HUES64 (cell line): ENCODE results near the gene PRDM1.

ENCODE experiments used
- H3K27ac ChIP-seq: 2 replicates; pipeline ENCODE4 v1.7.0; 2013; ENCODE audit warnings: low read depth, low read length, inconsistent platforms
- H3K27me3 ChIP-seq: 2 replicates; pipeline ENCODE4 v1.6.1; 2013; ENCODE audit warnings: mild to moderate bottlenecking, low read length; ENCODE audit not compliant: insufficient read depth
- H3K36me3 ChIP-seq: 2 replicates; pipeline ENCODE4 v1.6.1; 2013; ENCODE audit warnings: mild to moderate bottlenecking, low read length; ENCODE audit not compliant: insufficient read depth
- H3K4me1 ChIP-seq: 2 replicates; pipeline ENCODE4 v1.6.1; 2013; ENCODE audit warnings: mild to moderate bottlenecking, low read length, moderate library complexity; ENCODE audit not compliant: insufficient read depth
- H3K4me3 ChIP-seq: 2 replicates; pipeline ENCODE4 v1.5.1; 2013; ENCODE audit warnings: mild to moderate bottlenecking, low read length, moderate library complexity
- H3K9ac ChIP-seq: 2 replicates; pipeline ENCODE4 v1.6.1; 2013; ENCODE audit warnings: mild to moderate bottlenecking, low read depth, low read length
- H3K9me3 ChIP-seq: 2 replicates; pipeline ENCODE4 v1.6.1; 2013; ENCODE audit warnings: low read depth, low read length; ENCODE audit not compliant: insufficient read depth
- WGBS: fragments of 150-250, 120-280 bp; methylation state at CpG from one replicate; pipeline ENCODE4 v1.1.7; 2013; ENCODE audit warnings: missing lambda C conversion rate; 5-methylcytosine and 5-hydroxymethylcytosine counted together

PRDM1 gene

DNA sequence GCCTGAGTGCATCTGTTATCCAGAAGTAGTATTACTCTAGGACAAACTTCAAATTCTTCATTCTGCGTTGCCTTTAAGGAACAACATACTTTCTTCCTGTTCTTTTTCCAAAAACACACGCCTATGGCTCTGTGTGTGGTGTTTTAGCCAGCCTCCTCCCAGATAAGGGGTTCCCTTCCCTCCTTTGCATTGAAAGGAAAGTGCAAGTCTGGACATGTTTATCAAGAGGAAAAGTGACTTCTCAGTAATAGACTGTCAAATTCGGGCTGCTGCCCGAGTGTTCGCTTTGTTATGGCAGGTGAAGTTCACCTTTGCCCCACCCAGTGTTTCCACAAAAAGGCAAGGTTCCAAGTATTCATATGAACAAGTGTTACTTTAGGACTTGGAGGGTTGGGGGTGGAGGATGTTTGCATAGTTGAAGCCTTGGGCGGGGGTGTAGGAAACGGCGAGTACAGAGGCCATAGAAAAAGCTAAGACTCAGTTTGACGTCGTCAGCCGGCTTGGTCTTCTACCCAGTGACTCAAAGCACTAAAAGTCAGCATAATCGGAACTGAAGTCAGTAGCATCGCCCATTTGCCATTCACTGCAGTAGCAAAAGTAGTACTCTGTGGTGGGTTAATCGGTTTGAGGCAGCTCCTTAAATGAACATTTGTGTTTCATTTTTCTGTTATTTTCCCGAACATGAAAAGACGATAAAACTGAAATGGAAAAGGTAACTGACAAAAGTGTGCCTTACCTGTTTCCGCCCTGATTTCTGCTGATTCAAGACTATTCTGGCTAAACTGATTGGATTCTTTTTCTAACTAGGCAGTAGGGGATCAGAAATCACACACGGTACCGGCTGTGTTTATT lies 12.5 kb downstream of the PRDM1 start:
- no peaks in the 10 kb centered on the region for H3K9me3 ChIP-seq
- H3K4me3 ChIP-seq: peak overlapping the region; percentile 37
- no peaks in the 10 kb centered on the region; the same call in 1 of the 2 replicates for H3K36me3 ChIP-seq
- H3K9ac ChIP-seq: peak overlapping the region; percentile 24
- H3K27me3 ChIP-seq: peaks cover 18% of the 10 kb centered on the region
- H3K27ac ChIP-seq: no peak overlapping the region
- peaks cover 31% of the 10 kb centered on the region for H3K4me1 ChIP-seq
- 44% methylated on average over 18 of the region's 19 CpGs for WGBS

DNA sequence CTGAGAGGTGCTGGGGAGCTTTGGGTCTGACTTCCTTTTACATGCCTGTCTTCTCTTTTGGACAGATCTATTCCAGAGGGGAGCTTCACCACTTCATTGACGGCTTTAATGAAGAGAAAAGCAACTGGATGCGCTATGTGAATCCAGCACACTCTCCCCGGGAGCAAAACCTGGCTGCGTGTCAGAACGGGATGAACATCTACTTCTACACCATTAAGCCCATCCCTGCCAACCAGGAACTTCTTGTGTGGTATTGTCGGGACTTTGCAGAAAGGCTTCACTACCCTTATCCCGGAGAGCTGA lies 13.1 kb downstream of the PRDM1 start:
- Histone ChIP-seq H3K36me3 (no peaks in the 10 kb centered on the region; the same call in 1 of the 2 replicates), H3K9ac (no peak overlapping the region), H3K9me3 (no peaks in the 10 kb centered on the region), H3K27me3 (peaks cover 18% of the 10 kb centered on the region), H3K27ac (no peak overlapping the region), H3K4me3 (peak overlapping the region; percentile 37), H3K4me1 (peaks cover 31% of the 10 kb centered on the region)
- 81% methylated on average over 7 of the region's 7 CpGs for WGBS

DNA sequence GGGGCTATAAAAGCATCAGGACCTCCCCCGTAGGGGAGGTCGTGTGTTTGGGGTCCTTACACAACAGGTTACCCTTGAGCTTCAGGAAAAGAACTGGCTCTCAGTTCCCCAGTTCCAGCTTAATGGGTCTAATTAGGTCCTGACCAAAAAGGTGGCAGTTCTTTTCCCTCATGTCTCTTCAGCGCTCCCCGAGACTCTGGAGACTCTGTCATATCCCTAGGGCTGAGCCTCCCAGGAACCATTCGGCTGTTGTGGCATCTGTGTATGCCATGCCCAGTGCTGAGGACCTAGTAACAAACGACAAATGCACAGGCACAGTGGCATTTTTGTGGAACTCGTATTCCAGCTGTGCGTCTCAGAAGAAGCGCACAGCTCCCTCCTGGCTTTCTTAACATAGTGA lies 14.6 kb downstream of the PRDM1 start:
- no peak overlapping the region for H3K27ac ChIP-seq
- H3K4me1 ChIP-seq: peaks cover 31% of the 10 kb centered on the region
- H3K27me3 ChIP-seq: peaks cover 18% of the 10 kb centered on the region
- H3K36me3 ChIP-seq: no peaks in the 10 kb centered on the region; the same call in 1 of the 2 replicates
- H3K9ac ChIP-seq: no peak overlapping the region
- WGBS: 92% methylated on average over 9 of the region's 9 CpGs
- no peak overlapping the region for H3K4me3 ChIP-seq
- no peaks in the 10 kb centered on the region for H3K9me3 ChIP-seq

DNA sequence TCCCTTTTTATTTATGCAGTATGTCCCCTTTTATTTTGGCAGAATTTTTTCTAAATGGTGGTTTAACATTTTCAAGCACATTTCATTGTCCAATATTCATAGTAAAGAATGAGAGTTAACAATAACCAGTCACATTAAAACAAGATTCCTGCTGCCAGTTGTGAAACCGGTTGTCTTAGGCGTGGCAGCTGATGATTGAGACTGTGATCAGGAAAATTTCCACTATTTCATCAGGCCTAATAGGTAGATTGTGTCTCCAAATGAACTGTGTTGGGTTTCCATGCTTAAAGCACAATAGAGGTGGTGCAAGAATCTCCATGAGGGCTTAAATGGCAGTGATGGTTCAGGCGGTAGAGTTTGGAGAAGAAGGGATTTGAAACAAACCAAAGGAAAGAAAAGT lies 15.3 kb downstream of the PRDM1 start:
- no peak overlapping the region for H3K9ac ChIP-seq
- peaks cover 31% of the 10 kb centered on the region for H3K4me1 ChIP-seq
- H3K27ac ChIP-seq: no peak overlapping the region
- no peaks in the 10 kb centered on the region; the same call in 1 of the 2 replicates for H3K36me3 ChIP-seq
- peaks cover 18% of the 10 kb centered on the region for H3K27me3 ChIP-seq
- H3K4me3 ChIP-seq: no peak overlapping the region
- H3K9me3 ChIP-seq: no peaks in the 10 kb centered on the region
- WGBS: 98% methylated on average over 3 of the region's 3 CpGs

DNA sequence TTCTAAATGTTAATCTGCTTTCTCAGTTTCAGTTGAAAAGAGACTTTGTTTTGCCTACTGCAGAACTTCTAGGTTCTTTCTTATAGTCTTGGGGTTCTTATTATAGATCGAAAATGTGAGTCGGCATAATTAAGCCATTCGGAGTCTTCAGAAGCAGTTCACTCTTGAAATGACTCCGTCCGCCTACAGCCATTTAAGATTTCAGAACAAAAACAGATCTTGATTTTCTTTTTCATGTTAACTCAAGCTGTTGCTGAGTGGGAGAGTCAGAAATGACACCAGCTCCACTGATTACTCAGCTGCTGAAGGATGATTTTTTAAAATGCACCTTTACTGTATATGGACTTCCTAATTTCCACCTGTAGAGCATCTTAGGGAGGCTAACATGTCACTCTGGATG lies 15.9 kb downstream of the PRDM1 start:
- Histone ChIP-seq H3K4me1 (peaks cover 26% of the 10 kb centered on the region), H3K4me3 (no peak overlapping the region), H3K36me3 (peaks cover under 1% of the 10 kb centered on the region; the same call in 1 of the 2 replicates), H3K27ac (no peak overlapping the region), H3K9ac (no peak overlapping the region), H3K27me3 (peaks cover 18% of the 10 kb centered on the region), H3K9me3 (no peaks in the 10 kb centered on the region)
- WGBS: 94% methylated on average over 5 of the region's 5 CpGs

DNA sequence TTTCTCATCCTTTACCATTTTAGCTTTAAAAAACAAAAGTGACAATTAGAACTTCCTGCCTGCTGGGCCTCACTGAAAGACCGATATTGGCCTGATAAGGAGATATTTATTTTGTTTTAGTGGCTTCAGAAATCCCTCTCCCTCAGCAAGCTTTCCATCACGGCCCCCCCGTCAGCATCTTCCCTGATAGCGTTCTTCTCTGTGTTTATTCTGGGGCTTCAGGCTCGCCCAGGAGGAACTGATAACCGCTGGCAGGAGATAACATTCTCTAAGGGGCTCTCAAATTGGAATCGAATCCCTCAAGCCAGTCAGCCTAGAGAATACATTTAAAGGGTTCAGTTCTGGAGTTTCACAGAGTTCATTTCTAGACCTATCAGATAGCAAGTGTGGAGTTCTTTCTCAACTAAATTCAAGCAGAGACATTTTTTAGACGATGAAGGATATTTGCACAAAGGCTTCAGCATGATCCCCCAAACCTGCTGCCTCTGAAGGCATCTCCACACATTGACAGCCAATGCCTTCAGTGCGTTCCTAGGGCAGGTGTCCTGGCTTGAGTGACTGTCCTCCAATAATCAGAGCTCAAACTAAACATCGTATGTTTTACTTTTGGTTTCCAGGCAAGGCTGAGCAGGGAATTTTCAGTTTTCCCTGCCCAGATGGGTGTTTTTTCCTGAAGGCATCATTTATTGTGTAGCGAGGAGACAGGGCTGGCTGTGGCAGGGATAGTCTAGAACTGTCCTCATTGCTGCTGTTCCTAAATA lies 17.0 kb downstream of the PRDM1 start:
- H3K9ac ChIP-seq: no peak overlapping the region
- peaks cover 7% of the 10 kb centered on the region; the same call in 1 of the 2 replicates for H3K36me3 ChIP-seq
- H3K27me3 ChIP-seq: peaks cover 16% of the 10 kb centered on the region
- no peaks in the 10 kb centered on the region for H3K9me3 ChIP-seq
- H3K4me3 ChIP-seq: no peak overlapping the region
- H3K27ac ChIP-seq: no peak overlapping the region
- peaks cover 15% of the 10 kb centered on the region for H3K4me1 ChIP-seq
- 86% methylated on average over 10 of the region's 11 CpGs for WGBS

DNA sequence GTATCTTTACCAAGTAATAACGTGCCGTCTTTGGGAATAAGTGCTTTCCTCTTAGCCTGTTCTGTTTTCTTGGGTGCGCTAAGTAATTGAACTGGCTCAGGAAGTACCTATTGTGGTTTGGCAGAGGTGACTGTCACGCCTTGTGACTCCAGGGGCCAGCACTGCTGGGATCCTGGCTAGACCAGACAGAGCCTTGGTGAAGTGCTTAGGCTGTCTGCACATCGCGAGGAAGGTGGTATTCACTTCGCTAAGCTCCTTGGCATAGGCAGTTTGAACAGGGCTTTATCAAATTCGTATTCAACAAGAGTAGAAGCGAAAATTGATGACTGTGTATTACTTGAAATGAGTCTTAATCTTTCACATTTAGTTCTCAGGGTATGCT lies 17.6 kb downstream of the PRDM1 start:
- H3K27me3 ChIP-seq: peaks cover 10% of the 10 kb centered on the region; the same call in 1 of the 2 replicates
- 94% methylated on average over 9 of the region's 9 CpGs for WGBS
- H3K36me3 ChIP-seq: peaks cover 7% of the 10 kb centered on the region; the same call in 1 of the 2 replicates
- H3K9ac ChIP-seq: no peak overlapping the region
- no peak overlapping the region for H3K27ac ChIP-seq
- peaks cover 10% of the 10 kb centered on the region for H3K4me1 ChIP-seq
- H3K4me3 ChIP-seq: no peak overlapping the region
- H3K9me3 ChIP-seq: no peaks in the 10 kb centered on the region

DNA sequence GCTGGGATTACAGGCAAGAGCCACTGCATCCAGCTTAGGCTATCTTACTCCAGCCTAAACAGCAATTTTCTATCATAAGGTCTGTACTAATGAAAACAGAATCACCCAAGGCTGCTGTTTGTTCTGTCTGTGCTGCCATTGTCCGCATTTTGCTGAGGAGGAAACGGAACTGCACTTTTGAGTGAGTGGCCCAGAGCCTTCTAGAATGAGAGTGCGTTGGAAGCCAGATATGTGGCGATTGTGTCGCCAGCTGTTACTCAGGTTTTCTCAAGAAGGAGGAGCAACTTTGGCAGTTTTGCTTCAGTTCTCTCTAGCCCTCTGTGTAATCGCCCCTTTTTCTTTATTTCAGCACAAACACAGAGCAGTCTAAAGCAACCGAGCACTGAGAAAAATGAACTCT lies 18.3 kb downstream of the PRDM1 start:
- peaks cover 7% of the 10 kb centered on the region; the same call in 1 of the 2 replicates for H3K36me3 ChIP-seq
- H3K9ac ChIP-seq: no peak overlapping the region
- no peak overlapping the region for H3K27ac ChIP-seq
- H3K27me3 ChIP-seq: peaks cover 3% of the 10 kb centered on the region; the same call in 1 of the 2 replicates
- WGBS: 95% methylated on average over 7 of the region's 7 CpGs
- H3K9me3 ChIP-seq: no peaks in the 10 kb centered on the region
- H3K4me1 ChIP-seq: 0 out of 2 replicates have a peak, but pooled peaks cover 3% of the 10 kb centered on the region
- H3K4me3 ChIP-seq: no peak overlapping the region

DNA sequence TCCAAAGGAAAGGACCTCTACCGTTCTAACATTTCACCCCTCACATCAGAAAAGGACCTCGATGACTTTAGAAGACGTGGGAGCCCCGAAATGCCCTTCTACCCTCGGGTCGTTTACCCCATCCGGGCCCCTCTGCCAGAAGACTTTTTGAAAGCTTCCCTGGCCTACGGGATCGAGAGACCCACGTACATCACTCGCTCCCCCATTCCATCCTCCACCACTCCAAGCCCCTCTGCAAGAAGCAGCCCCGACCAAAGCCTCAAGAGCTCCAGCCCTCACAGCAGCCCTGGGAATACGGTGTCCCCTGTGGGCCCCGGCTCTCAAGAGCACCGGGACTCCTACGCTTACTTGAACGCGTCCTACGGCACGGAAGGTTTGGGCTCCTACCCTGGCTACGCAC lies 18.8 kb downstream of the PRDM1 start:
- H3K9me3 ChIP-seq: no peaks in the 10 kb centered on the region
- no peaks in the 10 kb centered on the region for H3K4me1 ChIP-seq
- peaks cover 7% of the 10 kb centered on the region; the same call in 1 of the 2 replicates for H3K36me3 ChIP-seq
- no peak overlapping the region for H3K4me3 ChIP-seq
- H3K9ac ChIP-seq: no peak overlapping the region
- H3K27ac ChIP-seq: no peak overlapping the region
- WGBS: 97% methylated on average over 21 of the region's 21 CpGs
- no peaks in the 10 kb centered on the region for H3K27me3 ChIP-seq

DNA sequence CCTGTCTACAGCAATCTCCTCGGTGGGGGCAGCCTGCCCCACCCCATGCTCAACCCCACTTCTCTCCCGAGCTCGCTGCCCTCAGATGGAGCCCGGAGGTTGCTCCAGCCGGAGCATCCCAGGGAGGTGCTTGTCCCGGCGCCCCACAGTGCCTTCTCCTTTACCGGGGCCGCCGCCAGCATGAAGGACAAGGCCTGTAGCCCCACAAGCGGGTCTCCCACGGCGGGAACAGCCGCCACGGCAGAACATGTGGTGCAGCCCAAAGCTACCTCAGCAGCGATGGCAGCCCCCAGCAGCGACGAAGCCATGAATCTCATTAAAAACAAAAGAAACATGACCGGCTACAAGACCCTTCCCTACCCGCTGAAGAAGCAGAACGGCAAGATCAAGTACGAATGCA lies 19.4 kb downstream of the PRDM1 start:
- 96% methylated on average over 22 of the region's 22 CpGs for WGBS
- H3K9ac ChIP-seq: no peak overlapping the region
- H3K27ac ChIP-seq: no peak overlapping the region
- no peak overlapping the region for H3K4me3 ChIP-seq
- H3K36me3 ChIP-seq: 0 out of 2 replicates have a peak, but pooled peaks cover 7% of the 10 kb centered on the region
- no peaks in the 10 kb centered on the region for H3K9me3 ChIP-seq
- H3K27me3 ChIP-seq: no peaks in the 10 kb centered on the region
- no peaks in the 10 kb centered on the region for H3K4me1 ChIP-seq
